ENCODE measurements around the gene LHPP.

LHPP gene

GRCh38 chr10:124419635-124420034 lies 42.0 kb upstream of the LHPP start:
- ATAC-seq = no peak
- TF ChIP-seq BACH2 (CRISPR knock-in tag; IDR thresholded peaks at IDR 0.05; ENCODE audit: borderline replicate concordance) = no peak
- TF ChIP-seq ZC3H10 (CRISPR knock-in tag; IDR thresholded peaks at IDR 0.05) = no peak
- TF ChIP-seq ZFP30 (CRISPR knock-in tag; IDR thresholded peaks at IDR 0.05) = no peak
- no peak for TF ChIP-seq ZNF70 (CRISPR knock-in tag; IDR thresholded peaks at IDR 0.05)
- no peak for TF ChIP-seq RARB (CRISPR knock-in tag; IDR thresholded peaks at IDR 0.05)
- TF ChIP-seq ZNF565 (CRISPR knock-in tag; conservative IDR thresholded peaks at IDR 0.05; ENCODE audit: low read depth) = no peak
- no peak for TF ChIP-seq ISL1 (CRISPR knock-in tag; IDR thresholded peaks at IDR 0.05)
- TF ChIP-seq TOX (CRISPR knock-in tag; IDR thresholded peaks at IDR 0.05; ENCODE audit: borderline replicate concordance) = no peak
- TF ChIP-seq OSR1 (CRISPR knock-in tag; IDR thresholded peaks at IDR 0.05) = no peak
- TF ChIP-seq ZFP3 (CRISPR knock-in tag; IDR thresholded peaks at IDR 0.05) = no peak
- no peak for TF ChIP-seq SNAI2 (CRISPR knock-in tag; IDR thresholded peaks at IDR 0.05)
- TF ChIP-seq TCF4 (CRISPR knock-in tag; IDR thresholded peaks at IDR 0.05; ENCODE audit: borderline replicate concordance) = no peak
- no peak for TF ChIP-seq PATZ1 (CRISPR knock-in tag; IDR thresholded peaks at IDR 0.05; ENCODE audit: borderline replicate concordance)
- TF ChIP-seq ARNTL (CRISPR knock-in tag; IDR thresholded peaks at IDR 0.05; ENCODE audit: borderline replicate concordance, low read depth) = no peak
- TF ChIP-seq CREB5 (CRISPR knock-in tag; IDR thresholded peaks at IDR 0.05; ENCODE audit: low read depth) = no peak
- TF ChIP-seq GLIS3 (CRISPR knock-in tag; IDR thresholded peaks at IDR 0.05) = no peak
- TF ChIP-seq POU6F1 (CRISPR knock-in tag; IDR thresholded peaks at IDR 0.05; ENCODE audit: borderline replicate concordance, low read depth) = no peak
- no peak for TF ChIP-seq TSHZ2 (CRISPR knock-in tag; IDR thresholded peaks at IDR 0.05)
- TF ChIP-seq CSDC2 (CRISPR knock-in tag; IDR thresholded peaks at IDR 0.05) = no peak
- no peak for TF ChIP-seq ZNF8 (CRISPR knock-in tag; IDR thresholded peaks at IDR 0.05)

- no peak for ATAC-seq
- TF ChIP-seq ESRRG (CRISPR knock-in tag; IDR thresholded peaks at IDR 0.05) = no peak
- TF ChIP-seq TCF4 (CRISPR knock-in tag; IDR thresholded peaks at IDR 0.05; ENCODE audit: borderline replicate concordance) = no peak
- TF ChIP-seq CREB5 (CRISPR knock-in tag; IDR thresholded peaks at IDR 0.05; ENCODE audit: low read depth) = no peak
- no peak for TF ChIP-seq RARB (CRISPR knock-in tag; IDR thresholded peaks at IDR 0.05)
- TF ChIP-seq ARNTL (CRISPR knock-in tag; IDR thresholded peaks at IDR 0.05; ENCODE audit: borderline replicate concordance, low read depth) = no peak
- no peak for TF ChIP-seq ZFP3 (CRISPR knock-in tag; IDR thresholded peaks at IDR 0.05)
- TF ChIP-seq CSDC2 (CRISPR knock-in tag; IDR thresholded peaks at IDR 0.05) = no peak
- no peak for TF ChIP-seq CSRNP3 (CRISPR knock-in tag; IDR thresholded peaks at IDR 0.05)
- TF ChIP-seq ISL1 (CRISPR knock-in tag; IDR thresholded peaks at IDR 0.05) = no peak
- no peak for TF ChIP-seq ZNF70 (CRISPR knock-in tag; IDR thresholded peaks at IDR 0.05)
- TF ChIP-seq SNAI2 (CRISPR knock-in tag; IDR thresholded peaks at IDR 0.05) = no peak
- TF ChIP-seq TOX (CRISPR knock-in tag; IDR thresholded peaks at IDR 0.05; ENCODE audit: borderline replicate concordance) = no peak
- TF ChIP-seq ZNF8 (CRISPR knock-in tag; IDR thresholded peaks at IDR 0.05) = no peak
Measured at GRCh38 chr10:124420254-124420653, 41.4 kb upstream of the LHPP start.

Data from SK-N-SH treated with all-trans-retinoic acid at 6 μM for 48 hours (cell line).